HG03378 (cell line): ENCODE measurements around the gene S100P.

ENCODE experiments used
- ATAC-seq: cut with Tn5 transposase; IDR thresholded peaks from one replicate; pipeline ENCODE4 v1.9.1; 2021; ENCODE audit warnings: mild to moderate bottlenecking, moderate library complexity; ENCODE audit not compliant: unreplicated experiment

The S100P gene

DNA sequence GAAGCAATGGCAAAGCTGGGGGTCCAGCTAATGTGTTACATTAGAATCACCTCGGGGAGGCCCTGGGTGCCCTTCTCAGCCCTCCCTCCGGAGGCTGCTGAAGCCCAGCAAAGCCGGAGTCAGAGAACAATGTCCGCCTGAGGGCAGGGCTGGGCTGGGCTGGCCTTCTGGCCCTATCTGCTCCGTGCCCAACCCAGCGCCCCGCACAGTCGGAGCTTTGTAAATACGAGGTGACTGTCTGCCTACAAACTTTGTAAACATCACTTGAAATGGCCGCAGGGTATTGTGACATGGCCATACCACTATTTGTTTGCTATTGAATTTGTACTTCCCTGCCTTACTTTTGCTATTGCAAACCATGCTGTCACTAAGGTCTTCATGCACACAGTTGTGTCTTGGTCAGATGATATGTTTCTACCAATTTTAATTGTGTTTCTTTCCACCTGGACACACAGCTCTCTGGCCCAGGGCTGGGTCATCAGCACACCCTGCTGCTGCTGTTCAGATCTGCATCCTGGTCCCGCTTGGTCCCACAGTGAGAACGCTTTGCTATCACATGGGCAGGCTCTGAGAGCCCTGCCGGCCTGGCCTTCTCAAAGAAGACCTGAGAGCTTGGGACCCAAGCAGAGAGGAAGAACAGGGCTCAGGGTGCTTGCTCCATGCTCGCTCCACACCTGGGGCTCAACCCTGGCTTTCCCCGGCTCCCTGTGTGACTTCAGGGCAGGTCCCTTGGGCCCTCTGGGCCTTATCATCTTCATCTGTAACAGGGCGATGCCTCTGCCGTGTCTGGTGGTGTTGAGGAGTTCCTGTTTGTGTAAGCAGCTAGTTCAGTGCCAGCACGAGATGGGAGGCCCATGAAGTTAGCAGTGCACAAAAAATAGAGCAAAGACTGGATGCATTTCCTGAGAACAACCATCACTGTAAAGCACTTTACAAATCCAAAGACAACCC, 2.3 kb downstream of the S100P start:
- ATAC-seq: no peak

DNA sequence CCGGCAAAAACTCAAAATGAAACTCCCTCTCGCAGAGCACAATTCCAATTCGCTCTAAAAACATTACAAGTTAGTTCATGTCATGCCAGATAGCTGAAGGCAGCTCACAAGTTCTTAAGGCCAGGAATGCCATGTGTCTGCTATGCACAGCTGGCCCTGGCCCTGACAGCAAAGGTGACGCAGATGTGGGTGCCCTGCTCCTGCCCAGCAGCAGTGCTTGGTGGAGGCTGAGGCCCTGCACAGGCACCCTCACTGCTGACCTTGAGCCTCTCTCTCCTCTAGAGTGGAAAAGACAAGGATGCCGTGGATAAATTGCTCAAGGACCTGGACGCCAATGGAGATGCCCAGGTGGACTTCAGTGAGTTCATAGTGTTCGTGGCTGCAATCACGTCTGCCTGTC, 2.9 kb downstream of the S100P start:
- ATAC-seq: no peak

- ATAC-seq: no peak
Observed at GRCh38 chr4:6697131-6697530, 3.5 kb downstream of the S100P start.

GRCh38 chr4:6699388-6699787, 5.7 kb downstream of the S100P start:
- ATAC-seq: no peak

GRCh38 chr4:6699903-6700302, 6.2 kb downstream of the S100P start:
- ATAC-seq: no peak

DNA sequence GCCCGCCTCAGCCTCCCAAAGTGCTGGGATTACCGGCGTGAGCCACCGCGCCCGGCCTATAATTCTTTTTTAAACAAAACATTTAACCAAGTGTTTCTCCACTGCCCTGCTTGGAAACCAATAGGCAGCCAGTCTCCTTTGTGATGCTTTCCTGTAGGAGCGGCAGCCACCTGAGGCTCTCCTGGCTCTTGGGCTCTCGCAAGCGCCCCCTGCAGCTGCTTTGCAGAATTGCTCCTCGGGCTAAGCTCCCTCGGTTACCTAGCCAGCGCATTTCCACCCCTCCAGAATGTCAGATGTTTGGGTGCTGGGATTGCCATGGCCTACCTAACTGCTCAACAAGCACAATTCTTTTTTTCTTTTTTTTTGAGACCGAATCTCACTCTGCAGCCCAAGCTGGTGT, 7.7 kb downstream of the S100P start:
- no peak for ATAC-seq

- no peak for ATAC-seq
Observed at GRCh38 chr4:6702761-6703160, 9.1 kb downstream of the S100P start.

DNA sequence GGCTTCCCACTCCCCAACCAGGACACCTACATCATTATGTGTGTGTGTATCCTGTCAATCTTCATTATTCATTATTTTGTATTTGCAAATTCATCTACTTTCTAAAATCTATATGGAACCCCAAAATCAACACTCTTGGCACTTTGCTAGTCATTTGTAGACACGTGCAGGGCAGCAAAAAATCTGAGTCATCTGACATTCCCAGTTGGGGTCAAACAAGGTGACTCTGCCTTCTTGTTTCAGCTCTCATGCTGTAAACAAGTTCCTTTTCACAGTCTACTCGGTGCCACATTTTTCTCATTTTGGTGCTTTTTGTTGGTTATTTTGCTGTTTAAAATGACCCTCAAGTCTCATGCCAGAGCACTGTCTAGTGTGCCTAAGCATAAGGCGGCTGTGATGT, 10.1 kb downstream of the S100P start:
- ATAC-seq: no peak

GRCh38 chr4:6705646-6706045, 12.0 kb downstream of the S100P start:
- ATAC-seq: no peak

DNA sequence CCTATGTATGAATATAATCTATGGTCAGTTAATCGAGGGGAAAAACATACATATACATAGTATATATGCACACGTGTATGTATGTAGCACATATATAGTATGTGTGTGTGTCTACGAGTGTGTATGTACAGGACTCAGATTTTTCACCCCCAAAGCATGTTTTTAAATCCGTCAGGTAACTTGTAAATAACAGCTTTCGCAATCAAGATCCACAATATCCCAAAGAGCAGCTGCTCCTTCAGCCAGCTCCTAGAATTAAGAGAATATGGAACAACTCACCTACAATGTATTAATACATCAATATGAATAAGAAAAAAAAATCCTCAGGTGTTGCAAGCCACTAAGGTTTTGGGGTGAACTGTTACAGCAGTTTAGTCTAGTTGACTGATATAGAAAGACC, 12.5 kb downstream of the S100P start:
- no peak for ATAC-seq

- ATAC-seq: peak; percentile 48
Observed at GRCh38 chr4:6709230-6710114, 15.8 kb downstream of the S100P start, which contains the start of gene MRFAP1L1. MRFAP1L1 (minus strand) TSS chr4:6709865; CDS start chr4:6709629, 236 bp downstream.

- peak; percentile 10 for ATAC-seq
Observed at GRCh38 chr4:6710282-6710681, 16.6 kb downstream of the S100P start.

DNA sequence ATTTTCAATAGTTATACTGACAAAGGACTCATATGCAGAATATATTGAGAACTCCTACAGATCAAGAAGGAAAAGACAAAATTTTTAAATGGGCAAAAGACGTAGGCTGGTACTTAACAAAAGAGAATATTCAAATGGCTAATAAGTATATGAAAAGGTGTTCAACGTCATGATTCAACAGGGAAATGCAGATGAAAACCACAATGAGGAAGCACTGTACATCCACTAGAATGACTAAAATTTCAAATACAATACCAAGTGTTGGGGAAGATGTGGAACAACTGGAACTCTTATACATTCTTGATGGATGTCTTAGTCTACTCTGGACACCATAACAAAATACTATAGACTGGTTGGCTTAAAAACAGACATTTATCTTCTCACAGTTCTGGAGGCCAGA, 17.3 kb downstream of the S100P start:
- ATAC-seq: no peak

DNA sequence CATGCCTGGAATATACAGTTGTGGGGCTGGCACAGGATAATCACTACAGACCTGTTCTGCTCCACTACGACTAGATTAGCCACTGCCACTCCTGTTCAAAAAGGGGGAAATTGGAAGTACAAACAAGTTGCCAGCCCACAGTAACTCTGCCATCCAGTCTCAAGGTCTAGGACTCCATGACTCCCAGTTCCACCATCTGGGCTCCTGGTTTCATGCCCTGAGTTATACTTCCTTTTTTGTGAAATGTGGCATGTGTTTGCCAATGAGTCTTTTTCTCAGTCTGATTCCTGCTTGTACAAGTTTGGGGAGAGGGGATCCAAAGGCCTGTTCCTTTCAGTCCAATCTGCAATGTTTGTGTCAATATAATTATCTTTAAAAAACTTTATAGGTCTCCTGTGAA, 21.3 kb downstream of the S100P start:
- no peak for ATAC-seq

DNA sequence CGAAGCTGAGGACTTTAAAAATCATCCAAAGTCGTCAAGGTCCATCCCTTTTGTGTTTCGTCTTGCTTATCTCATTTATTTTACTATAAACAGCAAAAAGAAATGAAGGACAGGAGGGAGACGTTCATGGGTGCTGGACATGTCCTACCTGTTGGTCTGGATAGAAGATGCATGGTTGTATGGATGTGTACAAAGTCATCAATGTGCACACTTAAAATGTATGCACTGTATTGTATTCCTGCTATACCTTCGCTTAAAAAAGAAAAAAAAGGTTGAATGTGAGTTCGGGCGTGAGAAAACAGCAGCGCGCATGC, 22.0 kb downstream of the S100P start:
- ATAC-seq: no peak

- ATAC-seq: peak; percentile 69
Observed at GRCh38 chr4:6716018-6716911, 22.6 kb downstream of the S100P start, which contains the start of gene BLOC1S4. BLOC1S4 (plus strand) TSS chr4:6716174; CDS start chr4:6716210, 36 bp downstream.

DNA sequence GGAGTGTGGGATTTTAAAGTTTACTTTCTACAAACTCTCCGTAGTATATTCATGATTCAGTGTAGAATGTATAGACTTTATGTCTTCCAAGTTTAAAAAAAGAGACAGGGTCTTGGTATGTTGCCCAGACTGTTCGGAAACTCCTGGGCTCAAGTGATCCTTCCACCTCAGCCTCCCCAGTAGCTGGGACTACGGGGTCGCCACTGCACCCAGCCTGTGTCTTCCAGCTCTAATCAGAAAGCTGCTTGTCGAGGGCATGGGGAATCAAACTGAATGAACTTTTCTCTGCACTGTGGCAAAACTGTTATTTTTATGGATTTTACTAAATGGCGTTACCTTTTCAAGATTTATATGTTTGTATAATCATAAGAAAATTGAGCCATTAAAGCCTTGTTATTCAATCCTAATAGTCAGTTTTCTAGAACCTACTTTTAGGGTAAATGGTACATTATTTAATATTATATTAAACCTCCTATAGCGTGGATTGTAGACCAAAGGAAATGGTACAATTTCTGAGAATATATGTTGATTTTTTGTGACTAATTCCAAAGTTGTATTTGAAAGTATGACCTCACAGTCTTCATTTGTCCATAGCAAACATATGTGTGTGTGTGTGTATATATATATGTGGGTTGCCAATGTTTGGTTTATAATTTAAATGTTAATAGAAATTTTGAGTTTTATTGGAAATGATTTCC, 23.4 kb downstream of the S100P start:
- no peak for ATAC-seq

DNA sequence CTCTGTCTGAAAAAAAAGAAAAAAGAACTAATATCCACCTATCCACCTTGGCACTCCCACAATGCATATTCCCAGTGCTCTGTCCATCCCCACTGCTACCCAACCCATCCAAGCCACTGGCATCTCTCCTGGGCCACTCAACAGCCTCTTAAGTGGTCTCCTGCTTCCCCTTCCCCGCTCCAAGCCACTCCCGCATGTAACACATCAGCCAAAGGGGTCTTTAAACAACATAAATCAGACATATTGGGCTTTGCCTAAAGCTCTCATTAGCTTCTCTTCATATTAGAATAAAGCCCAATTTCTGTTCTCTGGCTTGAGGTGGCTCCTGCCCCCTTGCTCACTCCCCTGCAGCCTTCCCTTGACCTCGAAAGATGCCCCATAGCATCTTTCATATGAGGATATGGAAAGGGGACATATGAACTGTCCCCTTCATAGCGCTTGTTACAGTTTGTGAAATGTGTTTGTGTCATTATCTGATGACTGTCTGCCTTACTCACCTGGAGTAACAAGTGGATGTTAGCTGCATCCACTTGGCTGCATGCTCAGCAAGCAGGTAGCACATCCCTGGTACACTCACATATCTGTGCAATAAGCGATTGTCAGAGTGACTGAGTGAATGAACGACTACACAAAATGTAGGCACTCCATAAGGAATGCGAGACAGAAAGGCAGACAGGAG, 25.4 kb downstream of the S100P start:
- no peak for ATAC-seq

DNA sequence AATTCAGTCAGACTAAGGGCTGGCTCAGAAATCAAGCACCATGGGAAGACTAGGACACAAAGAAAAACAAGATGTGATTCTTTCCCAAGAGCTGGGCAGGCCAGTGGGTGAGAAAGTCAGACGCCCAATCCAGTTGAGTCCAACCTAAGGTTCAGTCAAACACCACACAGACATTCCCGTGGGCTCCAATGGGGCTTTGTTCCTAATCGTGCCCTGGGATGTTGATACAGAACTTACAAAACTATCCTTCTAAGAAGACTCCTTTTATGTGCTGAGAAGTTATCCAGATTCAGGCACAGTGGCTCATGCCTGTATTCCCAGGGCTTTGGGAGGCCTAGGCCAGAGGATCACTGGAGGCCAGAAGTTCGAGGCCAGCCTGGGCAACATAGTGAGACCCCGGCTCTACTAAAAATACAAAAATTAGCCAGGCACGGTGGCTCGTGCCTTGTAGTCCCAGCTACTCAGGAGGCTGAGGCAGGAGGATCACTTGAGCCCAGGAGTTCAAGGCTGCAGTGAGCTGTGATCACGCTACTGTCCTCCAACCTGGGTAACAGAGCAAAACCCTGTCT, 26.0 kb downstream of the S100P start:
- no peak for ATAC-seq
